ENCODE results near the gene SLC37A1. TPM values are rescaled to one million over a fixed set of nuclear protein-coding genes. Genes with fewer than 3 reads are reported as not detected.

Gene SLC37A1
- total and polyA plus RNA-seq, 9 of the 15 experiments (the other 6 are each of a cell fraction or from before 2014, with no cell fraction given): 0.06 to 3.4 (median 0.40) TPM

DNA sequence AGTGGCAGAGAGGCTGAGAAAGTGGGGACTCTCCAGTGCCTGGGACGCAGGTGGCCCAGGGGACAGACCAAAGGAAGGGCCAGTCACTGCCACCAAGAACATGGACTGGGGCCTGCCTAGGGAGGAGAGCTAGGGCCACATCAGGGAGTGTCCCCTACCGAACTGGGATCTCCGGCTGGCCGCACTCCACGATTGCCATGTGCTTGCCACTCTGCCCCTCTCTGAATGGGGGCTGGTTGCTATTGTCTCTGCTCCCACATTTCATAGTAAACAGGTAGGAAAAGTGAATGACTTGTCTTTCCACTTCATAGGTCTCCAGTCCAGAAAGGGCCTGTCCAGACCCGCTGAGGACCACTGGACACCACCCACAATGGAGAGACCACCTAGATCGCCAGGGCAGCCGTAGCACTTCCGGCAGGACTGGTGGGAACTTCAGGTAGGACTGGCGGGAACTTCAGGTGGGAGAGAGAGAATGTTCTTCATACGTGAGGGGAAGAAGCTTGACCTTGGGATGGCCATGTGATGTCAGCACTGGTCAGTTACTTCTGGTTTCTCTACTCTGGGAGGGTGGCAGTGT is 84.6 kb downstream of the SLC37A1 start (continued):
- no peak for TF ChIP-seq TOE1 (IDR thresholded peaks at IDR 0.05; ENCODE audit: borderline replicate concordance)
- no peak for TF ChIP-seq TOE1 (CRISPR knock-in tag; IDR thresholded peaks at IDR 0.05; ENCODE audit: borderline replicate concordance, low read depth)
- TF ChIP-seq TRIM24 (IDR thresholded peaks at IDR 0.05): no peak
- TF ChIP-seq, protein P1, sequence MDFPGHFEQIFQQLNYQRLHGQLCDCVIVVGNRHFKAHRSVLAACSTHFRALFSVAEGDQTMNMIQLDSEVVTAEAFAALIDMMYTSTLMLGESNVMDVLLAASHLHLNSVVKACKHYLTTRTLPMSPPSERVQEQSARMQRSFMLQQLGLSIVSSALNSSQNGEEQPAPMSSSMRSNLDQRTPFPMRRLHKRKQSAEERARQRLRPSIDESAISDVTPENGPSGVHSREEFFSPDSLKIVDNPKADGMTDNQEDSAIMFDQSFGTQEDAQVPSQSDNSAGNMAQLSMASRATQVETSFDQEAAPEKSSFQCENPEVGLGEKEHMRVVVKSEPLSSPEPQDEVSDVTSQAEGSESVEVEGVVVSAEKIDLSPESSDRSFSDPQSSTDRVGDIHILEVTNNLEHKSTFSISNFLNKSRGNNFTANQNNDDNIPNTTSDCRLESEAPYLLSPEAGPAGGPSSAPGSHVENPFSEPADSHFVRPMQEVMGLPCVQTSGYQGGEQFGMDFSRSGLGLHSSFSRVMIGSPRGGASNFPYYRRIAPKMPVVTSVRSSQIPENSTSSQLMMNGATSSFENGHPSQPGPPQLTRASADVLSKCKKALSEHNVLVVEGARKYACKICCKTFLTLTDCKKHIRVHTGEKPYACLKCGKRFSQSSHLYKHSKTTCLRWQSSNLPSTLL (IDR thresholded peaks at IDR 0.05): no peak
- no peak for TF ChIP-seq ERF (CRISPR knock-in tag; IDR thresholded peaks at IDR 0.05)
- no peak for TF ChIP-seq ZC3H4 (CRISPR knock-in tag; IDR thresholded peaks at IDR 0.05; ENCODE audit: borderline replicate concordance)
- TF ChIP-seq USF1 (CRISPR knock-in tag; IDR thresholded peaks at IDR 0.05): no peak
- no peak for TF ChIP-seq PCBP2 (IDR thresholded peaks at IDR 0.05; ENCODE audit: low read depth, low read length, poor library complexity, severe bottlenecking)
- no peak for TF ChIP-seq DNMT1 (IDR thresholded peaks at IDR 0.05)

All from K562 (cell line).